NOMO-1 treated with dmso at 0.1 percent for 144 hours (cell line): ENCODE data around the gene PRKAA1.

ENCODE experiments used
- DNase-seq: peaks from one replicate; lab custom pipeline; 2025; ENCODE audit not compliant: unreplicated experiment; lab: John Stamatoyannopoulos, UW

The PRKAA1 gene

DNA sequence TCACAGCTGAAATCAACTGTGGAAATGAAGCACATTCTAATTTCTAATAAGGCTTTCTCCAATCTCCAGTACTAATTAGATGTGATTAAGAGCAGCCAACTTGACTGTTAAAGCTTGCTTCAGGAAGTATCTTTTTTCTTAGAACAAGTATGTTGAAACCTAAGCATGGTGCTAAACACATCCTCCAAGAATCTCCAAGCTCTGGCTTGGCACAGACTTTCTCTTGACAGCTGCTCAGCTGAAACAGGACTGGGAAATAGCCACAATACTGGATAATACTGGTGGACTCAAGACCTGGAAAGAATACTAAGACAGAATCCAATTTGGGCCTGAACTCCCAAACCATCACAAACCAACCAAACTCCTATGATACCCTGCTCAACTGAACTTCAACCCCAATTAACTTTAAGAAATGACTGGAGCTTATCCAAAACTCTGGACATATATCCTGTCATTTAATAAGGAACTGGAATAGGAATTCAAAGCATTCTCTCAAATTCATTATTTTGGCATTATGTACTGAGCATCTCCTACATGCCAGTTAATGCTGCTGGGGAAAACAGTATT, 16.2 kb downstream of the PRKAA1 start:
- peak; percentile 15 for DNase-seq

- DNase-seq = no peak
Measured at GRCh38 chr5:40780858-40781257, 17.3 kb downstream of the PRKAA1 start.

DNA sequence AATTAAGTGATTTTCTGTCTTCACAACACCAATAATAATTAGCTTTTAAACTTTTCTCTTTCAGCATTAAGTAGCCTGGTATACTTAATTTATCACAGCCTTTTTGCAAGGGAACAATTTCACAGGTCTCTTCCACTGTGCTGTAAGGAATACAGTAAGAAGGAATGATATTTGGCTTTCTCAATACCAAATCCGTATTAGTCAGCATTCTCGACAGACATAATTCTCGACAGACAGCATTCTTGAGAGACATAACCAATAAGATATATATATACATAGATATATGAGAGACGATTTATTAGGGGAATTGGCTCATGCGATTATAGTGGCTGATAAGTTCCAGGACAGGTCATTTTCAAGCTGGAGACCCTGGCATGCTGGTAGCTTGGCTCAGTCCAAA, 18.0 kb downstream of the PRKAA1 start:
- DNase-seq = no peak

DNA sequence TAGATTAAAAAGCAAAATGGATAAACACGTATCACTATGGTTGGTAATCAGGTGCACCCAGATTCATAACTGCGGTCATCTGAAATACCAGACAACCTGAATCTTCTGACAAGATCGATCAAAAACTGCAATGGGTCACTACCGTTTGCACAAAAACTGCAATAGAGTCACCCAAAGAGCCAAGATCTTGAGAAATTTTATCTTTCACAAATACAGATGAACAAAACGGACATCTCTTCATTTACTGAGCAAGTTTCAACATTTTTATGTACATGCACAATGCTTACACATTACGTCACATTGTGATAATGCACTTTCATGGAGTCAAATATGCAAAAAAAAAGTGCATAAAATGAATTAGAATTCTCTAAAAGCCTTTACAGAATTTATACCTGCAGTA, 18.6 kb downstream of the PRKAA1 start:
- no peak for DNase-seq

DNA sequence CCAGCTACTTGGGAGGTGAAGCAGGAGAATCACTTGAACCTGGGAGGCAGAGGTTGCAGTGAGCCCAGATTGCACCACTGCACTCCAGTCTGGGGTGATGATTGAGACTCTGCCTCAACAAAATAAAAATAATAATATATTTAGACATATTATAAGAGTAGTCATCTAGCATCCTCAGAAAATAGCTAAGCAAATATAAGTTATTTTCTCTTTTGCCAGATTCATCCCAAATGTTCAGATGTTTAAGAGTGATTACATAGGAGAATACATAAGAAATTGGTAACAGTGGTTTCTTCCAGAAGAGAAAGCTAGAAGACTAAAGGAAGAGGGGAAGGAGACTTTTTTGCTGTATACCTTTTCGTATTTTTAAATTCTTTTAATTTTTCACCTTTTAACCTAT, 20.0 kb downstream of the PRKAA1 start:
- no peak for DNase-seq

DNA sequence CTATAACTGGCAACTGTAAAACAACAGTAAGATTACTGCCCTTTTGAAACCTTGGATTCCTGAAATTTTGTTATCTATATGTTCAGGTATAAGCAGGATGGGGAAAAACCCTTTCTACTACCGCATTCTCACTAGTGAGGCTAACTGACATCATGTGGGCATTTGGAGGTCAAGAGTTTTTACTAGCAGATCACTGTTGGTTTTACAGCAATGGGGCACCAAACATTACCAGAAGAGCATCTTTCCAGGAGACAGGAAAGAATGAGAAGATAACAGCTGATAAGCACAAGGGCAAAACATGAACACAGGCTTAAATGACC, 21.6 kb downstream of the PRKAA1 start:
- DNase-seq = no peak

DNA sequence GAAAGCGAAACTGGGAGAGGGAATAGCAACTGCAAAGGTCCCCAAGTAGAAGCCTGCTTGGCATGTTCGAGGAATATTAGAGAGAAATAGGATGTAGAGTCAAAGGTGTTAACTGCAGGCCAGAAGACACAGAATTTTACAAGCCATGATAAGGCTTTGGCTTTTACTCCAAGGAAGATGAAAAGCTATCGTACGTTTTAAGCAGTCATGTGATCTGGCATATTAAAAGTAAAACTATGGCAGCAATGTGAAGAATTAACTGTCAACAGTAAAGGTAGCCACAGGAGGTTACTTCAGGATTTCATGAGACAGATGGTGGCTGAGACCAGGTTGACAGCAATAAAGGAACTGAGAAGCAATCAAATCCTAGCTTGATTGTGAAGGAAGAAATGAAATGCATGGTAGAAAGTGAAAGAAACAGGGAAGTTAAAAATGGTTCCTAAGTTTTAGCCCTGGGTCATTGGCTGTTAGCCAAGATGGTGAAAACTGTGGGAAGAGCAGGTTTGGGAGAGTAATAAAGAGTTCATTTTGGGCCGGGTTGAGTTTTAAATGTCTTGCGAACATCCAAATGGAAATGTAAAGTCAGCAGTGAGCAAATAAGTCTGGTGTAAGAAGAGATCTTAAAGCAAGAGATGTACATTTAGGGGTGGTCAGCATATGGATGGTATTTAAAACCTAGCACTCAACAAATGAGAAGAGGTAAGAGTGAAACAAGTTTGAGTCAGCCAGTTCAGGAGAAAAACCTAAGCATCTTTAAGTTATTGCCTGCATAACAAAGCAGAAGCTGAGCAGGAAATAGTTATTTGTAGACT, 22.1 kb downstream of the PRKAA1 start:
- DNase-seq = no peak

GRCh38 chr5:40775085-40775845, 22.9 kb downstream of the PRKAA1 start:
- no peak for DNase-seq

DNA sequence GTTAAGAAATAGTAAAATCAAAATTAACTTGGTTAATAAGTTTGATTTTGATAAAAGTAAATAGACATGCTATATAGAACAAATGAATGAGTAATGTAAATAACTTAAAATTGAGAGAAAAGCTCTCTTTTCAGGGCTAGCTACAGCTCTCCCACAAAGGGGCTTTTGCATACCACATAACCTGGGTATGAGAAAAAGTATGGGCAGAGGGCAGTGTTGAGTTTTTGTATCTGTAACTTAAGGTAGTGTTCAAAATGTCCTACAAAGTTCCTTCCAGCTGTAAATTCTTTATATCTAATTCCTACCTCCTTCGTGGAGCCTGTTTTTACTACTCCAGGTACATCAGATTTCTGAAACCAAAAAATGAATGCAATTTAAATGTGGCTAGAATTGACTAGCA, 23.6 kb downstream of the PRKAA1 start:
- no peak for DNase-seq

- DNase-seq = no peak
Measured at GRCh38 chr5:40770764-40771163, 27.4 kb downstream of the PRKAA1 start.

GRCh38 chr5:40762705-40763104, 35.5 kb downstream of the PRKAA1 start:
- DNase-seq = no peak

DNA sequence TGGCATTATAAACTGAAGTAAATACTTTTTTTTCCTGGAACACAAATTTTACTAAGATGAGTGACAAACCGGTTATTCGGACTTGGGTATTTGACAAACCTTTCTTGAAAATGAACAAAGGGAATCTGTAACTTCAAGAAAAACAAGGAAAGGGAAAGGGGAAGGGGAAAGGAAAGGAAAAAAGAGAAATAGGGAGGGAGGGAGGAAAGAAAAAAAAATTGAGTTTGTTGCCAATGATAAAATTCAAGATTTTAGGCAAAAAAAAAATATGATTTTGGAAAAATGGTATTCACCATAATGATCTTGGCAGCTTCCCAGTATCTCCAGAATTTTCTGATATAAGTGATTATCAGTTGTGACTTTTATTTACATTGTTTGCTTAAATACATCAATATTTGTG, 40.8 kb downstream of the PRKAA1 start:
- no peak for DNase-seq

DNA sequence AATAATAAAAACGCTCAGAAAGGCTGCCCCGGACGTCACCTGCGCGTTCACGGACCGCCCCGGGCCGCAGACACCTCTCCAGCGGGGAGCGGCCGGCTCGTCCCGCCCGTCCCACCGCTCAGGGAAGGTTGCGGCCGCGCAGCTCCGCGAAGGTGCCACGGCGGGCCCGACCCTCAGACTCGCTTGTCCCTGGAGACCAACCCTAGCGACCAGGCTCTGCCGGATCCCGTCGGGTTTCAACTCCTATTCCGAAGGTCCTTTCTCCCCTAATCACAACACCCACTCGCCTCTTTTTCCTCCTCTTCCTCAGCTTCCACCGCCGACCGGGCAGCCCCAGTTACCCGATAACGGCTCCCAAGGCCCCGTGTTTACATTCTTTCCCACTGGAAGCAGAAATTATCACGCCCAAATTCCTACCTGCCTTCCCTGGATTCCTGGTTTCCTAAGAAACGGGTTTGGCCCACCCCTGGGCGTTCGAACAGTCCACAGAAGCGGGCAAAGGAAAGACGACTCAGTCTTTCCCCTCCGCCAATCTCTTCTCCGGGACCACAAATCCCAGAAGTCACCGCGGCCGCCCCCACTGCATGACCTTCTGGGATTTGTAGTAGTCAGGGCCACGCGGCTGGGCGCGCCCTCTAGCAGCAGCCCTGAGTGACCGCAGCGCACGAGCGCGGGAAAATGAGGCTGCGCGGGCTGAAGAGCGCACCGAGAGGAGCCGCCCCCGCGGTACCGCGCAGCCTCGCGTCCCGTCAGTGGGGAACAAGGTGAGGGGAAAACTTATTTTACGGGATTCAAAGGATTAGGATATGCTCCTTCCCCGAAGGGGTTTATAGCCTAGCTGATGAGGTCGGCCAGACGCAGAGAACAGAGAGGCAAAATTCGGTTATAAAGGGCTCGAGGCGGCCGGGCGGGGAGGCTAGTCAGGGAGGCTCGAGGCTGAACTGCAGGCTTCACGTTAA, 42.5 kb downstream of the PRKAA1 start, which contains the start of gene TTC33:
TSS of gene TTC33 (minus strand) at position 555 of the 959 bp plus-strand sequence. CDS start 8,943 bp downstream, outside the sequence.
- peak; percentile 96 for DNase-seq

DNA sequence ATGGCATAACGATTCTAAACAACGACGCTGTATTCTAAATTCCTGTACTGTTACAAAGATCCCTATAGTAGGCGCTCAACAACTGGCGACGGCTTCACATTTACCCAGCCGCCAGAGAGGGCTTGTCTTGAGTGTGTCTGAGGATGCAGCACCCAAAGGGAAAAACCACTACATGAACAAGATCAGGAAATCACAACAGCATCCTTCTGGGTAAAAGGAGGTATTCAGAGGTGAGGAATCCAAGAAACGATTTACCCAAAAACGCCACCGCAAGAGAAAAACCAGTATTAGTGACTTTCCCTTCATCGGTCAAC, 43.1 kb downstream of the PRKAA1 start:
- DNase-seq = peak; percentile 79

GRCh38 chr5:40754381-40755092, 43.6 kb downstream of the PRKAA1 start:
- no peak for DNase-seq

DNA sequence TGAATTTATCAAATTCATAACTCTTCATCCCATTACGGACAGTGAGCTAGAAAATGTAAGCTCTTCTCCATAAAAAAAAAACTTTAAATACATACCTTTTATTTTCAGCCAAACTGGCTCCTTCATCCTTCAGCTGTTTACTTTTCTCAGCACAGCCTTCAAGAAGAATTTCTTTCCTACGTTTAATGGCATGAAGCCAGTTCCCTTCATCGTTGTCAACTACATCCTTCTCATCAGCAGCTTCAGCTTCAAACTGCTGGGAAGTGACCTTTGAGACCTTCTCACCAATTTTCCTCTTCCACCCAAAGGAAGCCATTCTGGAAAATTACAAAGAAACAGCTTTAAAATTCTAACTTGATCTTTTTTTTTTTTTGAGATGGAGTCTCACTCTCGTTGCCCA, 51.5 kb downstream of the PRKAA1 start:
- DNase-seq = no peak

DNA sequence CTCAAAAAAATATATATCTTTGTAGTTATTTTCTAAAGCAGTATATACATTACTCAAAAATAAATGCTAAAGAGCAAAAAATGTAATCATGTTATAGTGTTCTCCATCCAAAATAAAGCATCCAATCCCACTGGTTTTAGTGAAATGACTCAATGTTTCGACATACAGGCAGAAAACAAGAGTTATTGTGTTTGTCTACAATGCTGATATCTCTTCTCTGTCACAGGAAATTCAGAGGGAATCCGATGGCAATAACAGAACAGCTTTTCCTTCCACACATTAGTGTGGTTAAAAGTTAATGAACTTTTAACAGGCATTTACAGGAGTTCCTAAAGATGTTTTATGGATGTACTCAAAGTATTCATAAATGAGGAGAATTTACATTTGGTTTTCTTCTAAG, 54.4 kb downstream of the PRKAA1 start:
- DNase-seq = no peak

DNA sequence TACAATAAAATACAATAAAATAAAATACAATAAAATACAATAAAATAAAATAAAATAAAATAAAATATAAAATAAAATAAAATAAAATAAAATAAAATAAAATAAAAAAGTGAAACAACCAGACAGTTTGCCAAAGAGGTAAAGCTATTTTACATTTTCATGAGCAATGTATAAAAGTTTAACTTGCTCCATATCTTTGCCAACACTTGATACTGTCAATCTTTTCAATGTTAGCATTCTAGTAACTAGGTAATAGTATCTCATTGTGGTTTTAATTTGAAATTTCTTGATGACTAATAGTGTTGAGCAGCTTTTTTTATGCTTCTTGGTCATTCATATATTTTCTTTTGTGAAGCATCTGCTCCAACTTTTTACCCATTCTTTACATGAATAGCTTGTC, 59.7 kb downstream of the PRKAA1 start:
- no peak for DNase-seq

GRCh38 chr5:40736103-40736875, 61.9 kb downstream of the PRKAA1 start:
- peak; percentile 52 for DNase-seq

GRCh38 chr5:40735609-40736008, 62.6 kb downstream of the PRKAA1 start:
- DNase-seq = no peak
